A549 (cell line): Measurements from ENCODE around the gene ITCH. TPM values are rescaled to one million over a fixed set of nuclear protein-coding genes. Genes with fewer than 3 reads are reported as not detected.

Source experiments
- ATAC-seq, 2 experiments: fragments of 200-7000 bp in 1 of 2; fragments of >200 bp in 1 of 2; cut with Nextera tagmentation in 1 of 2; cut with Tn5 transposase in 1 of 2; 3 replicates each; pipeline versions ENCODE4 v1.8.0 to v1.9.1; 2018 to 2020; ENCODE audit warnings: mild to moderate bottlenecking in 1 of 2, moderate library complexity in 1 of 2
- CTCF ChIA-PET: fragments of 300-600 bp; sonication (Branson Sonifier 250); formaldehyde crosslinking; extraction: SDS; loops from one replicate; lab custom pipeline; 2021; ENCODE audit warnings: antibody characterized with exemption, inconsistent platforms; lab: Yijun Ruan, JAX
- POLR2A ChIA-PET: fragments of 350-600 bp; formaldehyde crosslinking; extraction: SDS; loops from one replicate; lab custom pipeline; 2021; ENCODE audit warnings: antibody characterized with exemption, inconsistent platforms; lab: Yijun Ruan, JAX
- DNase-seq, 2 experiments: peaks; one replicate each; pipeline versions ENCODE4 v3.0.0 to v3.0.0-alpha.2; 2011 to 2016; ENCODE audit warnings: low read depth in 1 of 2, low spot score in 1 of 2
- FAIRE-seq: peaks from 2 replicates; lab custom pipeline; 2011; peaks lifted over from hg19 to GRCh38; lab: Jason Lieb, UNC
- H3K27ac ChIP-seq, 2 experiments: fragments of >200 bp; sonication (Bioruptor Twin); formaldehyde crosslinking; 3 replicates each; pipeline ENCODE4 v1.5.1; 2016 to 2017
- H3K4me1 ChIP-seq: fragments of >200 bp; sonication (Bioruptor Twin); formaldehyde crosslinking; 3 replicates; pipeline ENCODE4 v1.6.1; 2016
- H3K4me2 ChIP-seq: fragments of >200 bp; sonication (Bioruptor Twin); formaldehyde crosslinking; 3 replicates; pipeline ENCODE4 v1.6.1; 2016
- H3K4me3 ChIP-seq: fragments of >200 bp; sonication (Bioruptor Twin); formaldehyde crosslinking; 3 replicates; pipeline ENCODE4 v1.5.1; 2016
- H3K9me3 ChIP-seq: fragments of >200 bp; sonication (Bioruptor Twin); formaldehyde crosslinking; 3 replicates; pipeline ENCODE4 v1.6.1; 2016
- CBX2 ChIP-seq: fragments of 200-600 bp; sonication (generic); IDR thresholded peaks from 2 replicates; pipeline ENCODE4 v1.6.1; 2016; ENCODE audit warnings: low read depth, mild to moderate bottlenecking, borderline replicate concordance
- CBX8 ChIP-seq: fragments of 200-600 bp; sonication (generic); IDR thresholded peaks from 2 replicates; pipeline ENCODE4 v1.6.1; 2016
- EHF ChIP-seq: fragments of 250-450 bp; sonication (Bioruptor Pico); IDR thresholded peaks from 2 replicates; pipeline ENCODE4 v1.5.0; 2020; ENCODE audit warnings: mild to moderate bottlenecking
- HDAC2 ChIP-seq: fragments of 200-600 bp; sonication (generic); IDR thresholded peaks from 2 replicates; pipeline ENCODE4 v1.6.1; 2016
- HEYL ChIP-seq: fragments of 250-450 bp; sonication (Bioruptor Pico); IDR thresholded peaks from 2 replicates; pipeline ENCODE4 v1.8.0; 2021; ENCODE audit warnings: mild to moderate bottlenecking, moderate library complexity
- HMGXB4 ChIP-seq: fragments of 250-450 bp; sonication (Bioruptor Pico); IDR thresholded peaks from 2 replicates; pipeline ENCODE4 v1.5.0; 2021; ENCODE audit warnings: mild to moderate bottlenecking, moderate library complexity, borderline replicate concordance
- HOXA7 ChIP-seq: fragments of 250-450 bp; sonication (Bioruptor Pico); IDR thresholded peaks from 2 replicates; pipeline ENCODE4 v1.5.0; 2020; ENCODE audit warnings: mild to moderate bottlenecking, moderate library complexity
- HOXB13 ChIP-seq: fragments of 250-450 bp; sonication (Bioruptor Pico); IDR thresholded peaks from 2 replicates; pipeline ENCODE4 v1.5.0; 2020; ENCODE audit warnings: low read depth, mild to moderate bottlenecking, moderate library complexity
- HOXB5 ChIP-seq: fragments of 250-450 bp; sonication (Bioruptor Pico); IDR thresholded peaks from 2 replicates; pipeline ENCODE4 v1.5.0; 2020; ENCODE audit warnings: mild to moderate bottlenecking, moderate library complexity
- JUN ChIP-seq, 2 experiments: fragments of >200 bp; sonication (Bioruptor Twin); formaldehyde crosslinking; IDR thresholded peaks; 2 replicates in 1 of 2; 3 replicates in 1 of 2; pipeline ENCODE4 v1.6.1; 2016 to 2017
- MAZ ChIP-seq: fragments of 150-350 bp; IDR thresholded peaks from 2 replicates; pipeline ENCODE4 v1.6.1; 2014; ENCODE audit warnings: antibody characterized with exemption, low read depth, low read length, borderline replicate concordance
- NFE2L2 ChIP-seq: fragments of 150-350 bp; conservative IDR thresholded peaks from 2 replicates; pipeline ENCODE4 v1.6.1; 2014; ENCODE audit warnings: low read length
- NR3C1 ChIP-seq: fragments of >200 bp; sonication (Bioruptor Twin); formaldehyde crosslinking; IDR thresholded peaks from 3 replicates; pipeline ENCODE4 v1.6.1; 2017
- PHF8 ChIP-seq: fragments of 200-600 bp; sonication (generic); IDR thresholded peaks from 2 replicates; pipeline ENCODE4 v1.6.1; 2016; ENCODE audit warnings: low read depth, mild to moderate bottlenecking, antibody characterized with exemption, moderate library complexity, borderline replicate concordance
- POLR2AphosphoS2 ChIP-seq: conservative IDR thresholded peaks from 2 replicates; pipeline ENCODE4 v1.6.1; 2012; ENCODE audit warnings: low read length, improper control_type of control experiment, inconsistent platforms
- RCOR1 ChIP-seq: fragments of 150-350 bp; IDR thresholded peaks from 2 replicates; pipeline ENCODE4 v1.6.1; 2014; ENCODE audit warnings: antibody characterized with exemption, low read length, low read depth
- RFX5 ChIP-seq: fragments of 450-650 bp; IDR thresholded peaks from 2 replicates; pipeline ENCODE4 v1.7.1; 2014; ENCODE audit warnings: antibody characterized with exemption, mild to moderate bottlenecking, moderate library complexity
- RNF2 ChIP-seq: fragments of 200-600 bp; sonication (generic); IDR thresholded peaks from 2 replicates; pipeline ENCODE4 v1.6.1; 2016; ENCODE audit warnings: low read depth, mild to moderate bottlenecking, antibody characterized with exemption, moderate library complexity, borderline replicate concordance
- SMC3 ChIP-seq: fragments of >200 bp; sonication (Bioruptor Twin); formaldehyde crosslinking; IDR thresholded peaks from 3 replicates; pipeline ENCODE4 v1.6.1; 2018; ENCODE audit warnings: inconsistent platforms
- TFCP2L1 ChIP-seq: fragments of 250-450 bp; sonication (Bioruptor Pico); IDR thresholded peaks from 2 replicates; pipeline ENCODE4 v1.5.0; 2021; ENCODE audit warnings: mild to moderate bottlenecking
- TP53 ChIP-seq: fragments of 250-450 bp; sonication (Bioruptor Pico); IDR thresholded peaks from 2 replicates; pipeline ENCODE4 v1.5.0; 2021; ENCODE audit warnings: mild to moderate bottlenecking, moderate library complexity
- ZC3H11A ChIP-seq: fragments of 450-650 bp; IDR thresholded peaks from 2 replicates; pipeline ENCODE4 v1.6.1; 2014; ENCODE audit warnings: antibody characterized with exemption, mild to moderate bottlenecking
- ZNF302 ChIP-seq: fragments of 250-450 bp; sonication (Bioruptor Pico); IDR thresholded peaks from 2 replicates; pipeline ENCODE4 v1.9.0; 2021; ENCODE audit warnings: inconsistent platforms, mild to moderate bottlenecking, moderate library complexity
- ZSCAN20 ChIP-seq: fragments of 250-450 bp; sonication (Bioruptor Pico); IDR thresholded peaks from 2 replicates; pipeline ENCODE4 v1.8.0; 2022; ENCODE audit warnings: mild to moderate bottlenecking, moderate library complexity
- WGBS: methylation state at CpG from one replicate; pipeline ENCODE4 v1.1.6; 2017; ENCODE audit errors: missing lambda C conversion rate; 5-methylcytosine and 5-hydroxymethylcytosine counted together
- polyA plus RNA-seq, 4 experiments: library from polyadenylated mRNA; depleted of rRNA in 3 of 4; stranded (reverse); fragments of >200 nt; fragmentation: RNase III in 1 of 4; extraction: RNeasy Plus Mini Kit Qiagen cat#74134 plus additional on column Dnase treatment in 1 of 4; gene quantifications; 2 replicates in 3 of 4; 3 replicates in 1 of 4; pipeline ENCODE4 v1.2.3, GENCODE V29; 2011 to 2017
- TF ChIP-seq, protein P1 (sequence below): fragments of 450-650 bp; IDR thresholded peaks from 2 replicates; pipeline ENCODE4 v1.6.1; 2014; ENCODE audit warnings: antibody characterized with exemption
- TF ChIP-seq, protein P2 (sequence below): fragments of >200 bp; sonication (Bioruptor Twin); formaldehyde crosslinking; IDR thresholded peaks from 2 replicates; pipeline ENCODE4 v1.6.1; 2016
- TF ChIP-seq, protein P3 (sequence below): IDR thresholded peaks from 2 replicates; pipeline ENCODE4 v1.6.1; 2012; ENCODE audit warnings: low read depth, borderline replicate concordance

The ITCH gene
- polyA plus RNA-seq, 2 of the 4 experiments (the other 2 are of a cell fraction): 23.9 to 24.4 TPM

DNA sequence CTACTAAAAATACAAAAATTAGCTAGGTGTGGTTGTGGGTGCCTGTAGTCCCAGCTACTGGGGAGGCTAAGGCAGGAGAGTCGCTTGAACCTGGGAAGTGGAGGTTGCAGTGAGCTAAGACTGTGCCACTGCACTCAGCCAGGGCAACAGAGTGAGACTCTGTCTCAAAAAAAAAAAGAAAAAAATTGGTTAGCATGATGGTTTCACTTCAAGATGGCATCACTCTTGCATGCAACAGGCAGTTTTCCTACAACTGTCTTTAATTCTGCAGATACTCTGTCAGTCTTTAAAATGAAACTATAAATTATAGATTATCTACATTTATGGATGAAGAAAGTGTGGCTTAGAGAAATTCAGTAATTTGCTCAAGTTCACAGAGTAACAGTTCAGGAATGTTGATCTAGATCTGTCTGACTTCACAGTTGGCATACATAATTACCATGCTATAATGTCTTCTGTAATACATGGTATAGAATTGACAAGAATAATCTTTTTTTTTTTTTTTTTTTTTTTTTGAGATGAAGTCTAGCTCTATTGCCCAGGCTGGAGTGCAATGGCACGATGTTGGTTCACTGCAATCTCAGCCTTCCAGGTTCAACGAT is 27.0 kb downstream of the ITCH start:
- TF ChIP-seq HMGXB4 (0 out of 2 replicates have a peak, but pooled peaks have one; percentile 42), PHF8 (no peak), RFX5 (no peak), TFCP2L1 (CRISPR knock-in tag) (no peak), POLR2AphosphoS2 (no peak), CBX2 (no peak), TP53 (no peak), ZNF302 (CRISPR knock-in tag) (peak; percentile 78), HOXB13 (CRISPR knock-in tag) (peak; percentile 95), ZSCAN20 (CRISPR knock-in tag) (peak; percentile 57; the same call in 1 of the 2 replicates), ZC3H11A (no peak), EHF (peak; percentile 89), SMC3 (no peak), MAZ (no peak), NFE2L2 (no peak), HOXB5 (0 out of 2 replicates have a peak, but pooled peaks have one; percentile 38), NR3C1 (no peak), HOXA7 (CRISPR knock-in tag) (no peak), CBX8 (no peak), HEYL (CRISPR knock-in tag) (peak; percentile 63; the same call in 1 of the 2 replicates)
- TF ChIP-seq, protein P1, sequence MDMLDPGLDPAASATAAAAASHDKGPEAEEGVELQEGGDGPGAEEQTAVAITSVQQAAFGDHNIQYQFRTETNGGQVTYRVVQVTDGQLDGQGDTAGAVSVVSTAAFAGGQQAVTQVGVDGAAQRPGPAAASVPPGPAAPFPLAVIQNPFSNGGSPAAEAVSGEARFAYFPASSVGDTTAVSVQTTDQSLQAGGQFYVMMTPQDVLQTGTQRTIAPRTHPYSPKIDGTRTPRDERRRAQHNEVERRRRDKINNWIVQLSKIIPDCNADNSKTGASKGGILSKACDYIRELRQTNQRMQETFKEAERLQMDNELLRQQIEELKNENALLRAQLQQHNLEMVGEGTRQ: no peak
- TF ChIP-seq, all 56 proteins: peak for 7
- ChIA-PET CTCF (interaction anchor here (0.7 to 1.9 kb wide), 4 partner anchors 17 to 133 kb away, joined by 3 to 9 read pairs (median 4); no protein-coding TSS in a partner anchor), POLR2A (interaction anchor here (0.6 to 1.5 kb wide), 4 partner anchors 14 to 81 kb away, joined by 3 to 10 read pairs (median 3); partner anchors contain the start of gene ITCH)
- no peaks in the 10 kb centered on the region for H3K9me3 ChIP-seq
- FAIRE-seq (no peak), DNase-seq (no peak), ATAC-seq (no peak; a peak in 1 of 6 replicates)
- peak overlapping the region; percentile 64 for H3K4me2 ChIP-seq
- 74% methylated on average over 3 of the region's 3 CpGs for WGBS
- no peak overlapping the region for H3K4me3 ChIP-seq
- H3K27ac ChIP-seq: peak overlapping the region; percentile 60 to 86
- peaks cover 79% of the 10 kb centered on the region for H3K4me1 ChIP-seq

GRCh38 chr20:34396408-34396807 is 33.3 kb downstream of the ITCH start:
- ChIA-PET CTCF (interaction anchor here (0.6 to 1.9 kb wide), 4 partner anchors 10 to 126 kb away, joined by 3 to 11 read pairs (median 3); no protein-coding TSS in a partner anchor), POLR2A (no interaction called here)
- no peaks in the 10 kb centered on the region for H3K9me3 ChIP-seq
- DNase-seq: no peak
- no peak for FAIRE-seq
- H3K4me2 ChIP-seq: no peak overlapping the region
- peaks cover 37% of the 10 kb centered on the region for H3K4me1 ChIP-seq
- no peak overlapping the region for H3K27ac ChIP-seq
- H3K4me3 ChIP-seq: no peak overlapping the region
- no peak for ATAC-seq
- no peak for TF ChIP-seq JUN (IDR thresholded peaks at IDR 0.05)
- TF ChIP-seq, protein P2, sequence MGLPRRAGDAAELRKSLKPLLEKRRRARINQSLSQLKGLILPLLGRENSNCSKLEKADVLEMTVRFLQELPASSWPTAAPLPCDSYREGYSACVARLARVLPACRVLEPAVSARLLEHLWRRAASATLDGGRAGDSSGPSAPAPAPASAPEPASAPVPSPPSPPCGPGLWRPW: no peak
- TF ChIP-seq CBX8: no peak
- no peak for TF ChIP-seq HDAC2
- no peak for TF ChIP-seq SMC3
- TF ChIP-seq, protein P3, sequence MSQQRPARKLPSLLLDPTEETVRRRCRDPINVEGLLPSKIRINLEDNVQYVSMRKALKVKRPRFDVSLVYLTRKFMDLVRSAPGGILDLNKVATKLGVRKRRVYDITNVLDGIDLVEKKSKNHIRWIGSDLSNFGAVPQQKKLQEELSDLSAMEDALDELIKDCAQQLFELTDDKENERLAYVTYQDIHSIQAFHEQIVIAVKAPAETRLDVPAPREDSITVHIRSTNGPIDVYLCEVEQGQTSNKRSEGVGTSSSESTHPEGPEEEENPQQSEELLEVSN: no peak
- TF ChIP-seq RNF2: no peak
- TF ChIP-seq RCOR1: no peak
- WGBS: 85% methylated on average over 5 of the region's 5 CpGs
